ENCODE results near the gene ELK3. TPM values are rescaled to one million over a fixed set of nuclear protein-coding genes. Genes with fewer than 3 reads are reported as not detected.

The ELK3 gene
- total and polyA plus RNA-seq, 8 donors: 2.9 to 12.9 (median 6.1) TPM

DNA sequence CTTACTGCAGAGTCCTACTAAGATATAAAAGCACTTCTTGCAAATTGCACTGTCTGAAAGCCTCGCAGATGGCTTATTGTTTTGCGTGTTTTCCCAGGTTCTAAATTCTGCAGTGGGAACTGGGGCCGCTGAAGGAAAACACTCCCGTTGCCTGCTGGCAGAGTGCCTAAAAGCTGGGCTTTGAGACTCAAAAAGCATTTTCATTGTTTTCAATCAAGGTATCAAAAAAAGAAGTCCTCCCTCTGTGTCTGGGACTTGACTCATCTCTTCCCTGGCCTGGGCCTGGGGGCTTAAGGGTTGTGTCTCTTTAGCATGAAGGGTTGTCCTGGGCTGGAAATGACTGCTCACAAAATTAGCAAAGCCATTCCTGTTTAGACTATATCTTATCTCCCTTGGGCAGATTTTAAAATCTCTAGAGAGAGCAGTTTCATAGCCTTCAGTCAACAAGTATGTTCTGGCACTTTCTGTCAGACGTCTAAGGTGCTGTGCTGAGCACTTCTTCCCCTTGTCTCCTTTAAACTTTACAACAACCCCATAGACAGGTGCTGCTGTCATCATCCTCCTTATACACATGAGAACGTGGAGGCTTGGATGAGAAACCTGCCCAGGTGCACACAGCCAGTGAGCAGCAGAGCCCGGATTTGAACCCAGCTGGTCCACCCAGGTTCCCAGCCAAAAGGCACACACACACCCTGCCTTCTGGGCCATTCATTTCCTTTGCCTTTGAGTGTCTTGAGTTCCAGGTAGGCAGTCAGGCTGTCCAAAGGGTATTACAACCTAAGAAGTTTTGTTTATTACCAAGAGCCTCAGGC, 31.1 kb downstream of the ELK3 start:
- TF ChIP-seq, protein P1, sequence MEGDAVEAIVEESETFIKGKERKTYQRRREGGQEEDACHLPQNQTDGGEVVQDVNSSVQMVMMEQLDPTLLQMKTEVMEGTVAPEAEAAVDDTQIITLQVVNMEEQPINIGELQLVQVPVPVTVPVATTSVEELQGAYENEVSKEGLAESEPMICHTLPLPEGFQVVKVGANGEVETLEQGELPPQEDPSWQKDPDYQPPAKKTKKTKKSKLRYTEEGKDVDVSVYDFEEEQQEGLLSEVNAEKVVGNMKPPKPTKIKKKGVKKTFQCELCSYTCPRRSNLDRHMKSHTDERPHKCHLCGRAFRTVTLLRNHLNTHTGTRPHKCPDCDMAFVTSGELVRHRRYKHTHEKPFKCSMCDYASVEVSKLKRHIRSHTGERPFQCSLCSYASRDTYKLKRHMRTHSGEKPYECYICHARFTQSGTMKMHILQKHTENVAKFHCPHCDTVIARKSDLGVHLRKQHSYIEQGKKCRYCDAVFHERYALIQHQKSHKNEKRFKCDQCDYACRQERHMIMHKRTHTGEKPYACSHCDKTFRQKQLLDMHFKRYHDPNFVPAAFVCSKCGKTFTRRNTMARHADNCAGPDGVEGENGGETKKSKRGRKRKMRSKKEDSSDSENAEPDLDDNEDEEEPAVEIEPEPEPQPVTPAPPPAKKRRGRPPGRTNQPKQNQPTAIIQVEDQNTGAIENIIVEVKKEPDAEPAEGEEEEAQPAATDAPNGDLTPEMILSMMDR (IDR thresholded peaks at IDR 0.05): no peak
- Histone ChIP-seq H3K4me1 (peaks cover 0 to 6% (median 0%) of the 10 kb centered on the region in 3 donors), H3K9me3 (no peaks in the 10 kb centered on the region), H3K4me3 (no peak overlapping the region), H3K27me3 (no peaks in the 10 kb centered on the region), H3K27ac (no peak overlapping the region), H3K36me3 (no peaks in the 10 kb centered on the region)
- 31 to 37% methylated on average over 7 of the region's 7 CpGs for WGBS, 2 donors
- ATAC-seq: peak in 3 of 4 donors; percentile 12 to 65 (median 18)
- no peak for DNase-seq
- intact Hi-C loops (cut with DNase I): no loop called here
- no peak for FAIRE-seq

DNA sequence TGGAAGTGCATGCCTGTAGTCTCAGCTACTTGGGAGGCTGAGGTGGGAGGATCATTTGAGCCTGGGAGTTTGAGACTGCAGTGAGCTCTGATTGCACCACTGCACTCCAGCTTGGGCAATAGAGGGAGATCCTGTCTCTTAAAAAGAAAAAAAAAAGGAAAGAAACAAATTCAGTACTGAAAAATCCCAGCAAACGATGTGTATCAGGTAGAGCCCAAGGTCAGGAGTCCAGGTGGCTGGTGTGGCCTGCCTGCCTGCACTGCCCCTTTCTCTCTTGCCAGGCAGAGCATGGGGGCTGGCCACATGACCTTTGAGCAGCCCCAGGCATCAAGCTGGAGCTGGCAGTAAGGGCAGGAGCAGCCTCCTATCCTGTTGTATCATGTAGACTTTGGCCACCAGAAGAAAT, 31.8 kb downstream of the ELK3 start:
- TF ChIP-seq, protein P1 (IDR thresholded peaks at IDR 0.05): no peak
- Histone ChIP-seq H3K27me3 (no peaks in the 10 kb centered on the region), H3K36me3 (no peaks in the 10 kb centered on the region), H3K27ac (no peak overlapping the region), H3K4me1 (peaks cover 0 to 6% (median 0%) of the 10 kb centered on the region in 3 donors), H3K4me3 (no peak overlapping the region), H3K9me3 (no peaks in the 10 kb centered on the region)
- FAIRE-seq (no peak), DNase-seq (no peak), ATAC-seq (peak in 3 of 4 donors; percentile 33 to 62 (median 62))
- 14 to 27% methylated on average over 1 of the region's 1 CpG for WGBS, 2 donors
- intact Hi-C loops (cut with DNase I): no loop called here

DNA sequence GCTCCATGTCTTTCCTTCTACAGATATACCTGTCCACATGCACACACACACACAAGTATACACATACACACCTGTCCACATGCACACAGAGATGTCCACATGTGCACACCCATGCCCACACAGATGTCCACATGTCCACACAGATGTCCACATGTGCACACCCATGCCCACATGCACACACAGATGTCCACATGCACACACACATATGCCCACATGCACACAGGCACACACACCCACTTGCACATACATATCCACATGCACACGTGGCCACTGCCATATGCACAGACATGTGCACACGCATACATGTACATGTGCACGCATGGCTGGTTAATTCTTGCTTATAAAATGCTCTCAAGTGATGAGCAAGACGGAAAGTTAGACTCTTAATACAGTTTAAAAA, 32.2 kb downstream of the ELK3 start:
- ATAC-seq: no peak
- WGBS, 2 donors: 93% methylated on average over 4 of the region's 4 CpGs

DNA sequence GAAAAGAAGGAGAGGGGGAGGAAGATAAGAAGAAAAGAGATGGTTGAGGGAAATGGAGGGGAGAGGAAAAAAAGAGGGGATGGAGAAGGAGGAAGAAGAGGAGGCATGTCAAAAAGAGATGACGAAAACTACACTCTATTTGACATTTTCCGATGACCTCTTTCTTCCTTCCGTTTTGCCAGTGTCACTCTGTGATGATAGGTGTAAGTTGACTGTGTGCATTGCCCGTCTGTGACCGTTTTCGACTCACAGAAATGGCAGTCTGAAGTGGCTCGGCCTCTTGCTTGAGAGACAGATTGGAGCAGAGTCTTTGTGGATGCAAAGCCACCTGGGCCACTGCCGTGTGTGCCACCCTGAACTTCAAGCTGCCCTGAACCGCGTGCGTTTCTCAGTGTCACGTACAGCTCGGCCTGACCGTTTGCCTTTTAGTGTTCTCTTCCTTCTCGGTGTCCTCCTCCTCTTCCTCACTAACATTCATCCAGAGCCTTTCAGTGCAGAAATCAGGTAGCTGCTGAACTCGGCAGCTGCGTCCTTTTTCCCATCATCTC, 32.7 kb downstream of the ELK3 start:
- ATAC-seq: no peak
- Histone ChIP-seq H3K9me3 (no peaks in the 10 kb centered on the region), H3K4me1 (peaks cover 0 to 6% (median 0%) of the 10 kb centered on the region in 3 donors), H3K27ac (no peak overlapping the region), H3K27me3 (no peaks in the 10 kb centered on the region), H3K36me3 (no peaks in the 10 kb centered on the region), H3K4me3 (no peak overlapping the region)
- FAIRE-seq: no peak
- intact Hi-C loops (cut with DNase I): no loop called here
- TF ChIP-seq, protein P1 (IDR thresholded peaks at IDR 0.05): no peak
- DNase-seq: no peak
- WGBS, 2 donors: 90% methylated on average over 17 of the region's 17 CpGs

More for the DNA sequence above, 32.2 kb downstream of the ELK3 start:
- no peak for FAIRE-seq
- H3K36me3 ChIP-seq: no peaks in the 10 kb centered on the region
- DNase-seq: no peak
- peaks cover 0 to 6% (median 0%) of the 10 kb centered on the region in 3 donors for H3K4me1 ChIP-seq
- no peak overlapping the region for H3K27ac ChIP-seq
- TF ChIP-seq, protein P1 (IDR thresholded peaks at IDR 0.05): no peak
- intact Hi-C loops (cut with DNase I): no loop called here
- H3K27me3 ChIP-seq: no peaks in the 10 kb centered on the region
- H3K9me3 ChIP-seq: no peaks in the 10 kb centered on the region
- H3K4me3 ChIP-seq: no peak overlapping the region

Data from pancreas (tissue), 10 donors.